ENCODE measurements around the gene HES5. TPM values are rescaled to one million over a fixed set of nuclear protein-coding genes. Genes with fewer than 3 reads are reported as not detected.

HES5 gene
- total and polyA plus RNA-seq, 2 of the 4 experiments (the other 2 are of a cell fraction), result not detected

GRCh38 chr1:2499260-2499659, 30.8 kb downstream of the HES5 start:
- in situ Hi-C loops (cut with MboI; ENCODE audit: low sequenced_read_pairs), result no loop called here
- no peak overlapping the region for H3K23ac ChIP-seq (ENCODE audit: low read depth, low read length)

More at GRCh38 chr1:2499260-2499659, 30.8 kb downstream of the HES5 start:
- intact Hi-C loops (cut with micrococcal nuclease) (no loop called here), dilution Hi-C loops (cut with HindIII; ENCODE audit: low sequenced_read_pairs, unreplicated experiment) (no loop called here)
- Histone ChIP-seq H3K56ac (ENCODE audit: extremely low read depth, insufficient read depth, low read length) (no peak overlapping the region), H3K9ac (ENCODE audit: low read depth, low read length) (no peak overlapping the region), H2BK120ac (ENCODE audit: low read depth, low read length) (no peak overlapping the region), H3K36me3 (ENCODE audit: control insufficient read depth, insufficient read depth, low read length) (no peaks in the 10 kb centered on the region), H3K4me1 (ENCODE audit: control insufficient read depth, insufficient read depth, low read length) (no peaks in the 10 kb centered on the region), H4K20me1 (ENCODE audit: insufficient read depth, low read length) (no peaks in the 10 kb centered on the region), H3K4me2 (ENCODE audit: low read depth, low read length) (no peak overlapping the region), H3K4me3 (ENCODE audit: insufficient read depth, low read depth, low read length) (no peak overlapping the region), H2AK5ac (ENCODE audit: low read depth, low read length) (no peak overlapping the region), H3K27ac (ENCODE audit: insufficient read depth, low read length) (no peak overlapping the region), H4K8ac (ENCODE audit: low read depth in 2 of 2, low read length in 2 of 2) (no peak overlapping the region), H4K5ac (ENCODE audit: low read depth, low read length) (no peak overlapping the region), H2BK15ac (ENCODE audit: low read depth, low read length) (no peak overlapping the region), H3K9me1 (ENCODE audit: insufficient read depth, low read length) (no peaks in the 10 kb centered on the region), H2AK9ac (replicated peaks; ENCODE audit: low read depth, low read length, poor library complexity) (no peak overlapping the region), H4K91ac (ENCODE audit: insufficient read depth, low read depth, low read length) (no peak overlapping the region), H2BK5ac (ENCODE audit: low read depth, low read length, poor library complexity, severe bottlenecking) (no peak overlapping the region), H3K18ac (ENCODE audit: low read depth, low read length) (no peak overlapping the region), H3K4ac (ENCODE audit: low read depth, low read length) (no peak overlapping the region), H3K27me3 (ENCODE audit: control insufficient read depth, insufficient read depth, low read length) (peaks cover 7% of the 10 kb centered on the region; the same call in 1 of the 2 replicates), H2AFZ (replicated peaks; ENCODE audit: low read length, poor library complexity) (no peak overlapping the region), H3K9me3 (ENCODE audit: control insufficient read depth, insufficient read depth, low read length) (no peaks in the 10 kb centered on the region), H3K14ac (replicated peaks; ENCODE audit: low read depth, low read length) (no peak overlapping the region), H3K79me1 (ENCODE audit: low read depth in 1 of 2, low read length in 2 of 2) (no peaks in the 10 kb centered on the region), H2BK20ac (ENCODE audit: low read depth, low read length) (no peak overlapping the region)
- ChIA-PET POLR2A (ENCODE audit: unreplicated experiment) (no interaction called here), CTCF (no interaction called here)
- ATAC-seq (ENCODE audit: low read depth) (no peak), DNase-seq (no peak)
- WGBS, 2 experiments (ENCODE audit: extremely low coverage in 2 of 2, insufficient read length in 1 of 2), result no CpG with 5 or more reads among the region's 4 CpGs
- no peak for TF ChIP-seq POLR2A (IDR thresholded peaks at IDR 0.05; ENCODE audit: low read depth, low read length)
- no peak for TF ChIP-seq NFE2L2 (IDR thresholded peaks at IDR 0.05; ENCODE audit: low read depth, low read length)
- BruUV-seq (replicated peaks), result no TSS peak
